Iris pigment epithelial cell (primary cell): ENCODE measurements around the gene KIZ.
A peak's percentile ranks its signal among the peaks of the same experiment; 100 is the strongest.

Experiments
- DNase-seq: peaks from one replicate; pipeline ENCODE4 v3.0.0-alpha.2; 2011; ENCODE audit warnings: low read depth

KIZ gene

GRCh38 chr20:21177767-21178166 is 51.9 kb downstream of the KIZ start:
- no peak for DNase-seq

- peak; percentile 46 for DNase-seq
These were observed 53.9 kb downstream of the KIZ start for GRCh38 chr20:21179757-21180156.

- no peak for DNase-seq
These were observed 54.4 kb downstream of the KIZ start for GRCh38 chr20:21180248-21180647.

- DNase-seq, result no peak
These were observed 55.1 kb downstream of the KIZ start for GRCh38 chr20:21181028-21181427.

- peak; percentile 85 for DNase-seq
These were observed 57.1 kb downstream of the KIZ start for GRCh38 chr20:21182832-21183563.

- DNase-seq, result no peak
These were observed 57.8 kb downstream of the KIZ start for GRCh38 chr20:21183722-21184121.

GRCh38 chr20:21184819-21185218 is 58.9 kb downstream of the KIZ start:
- peak; percentile 49 for DNase-seq

- DNase-seq, result no peak
These were observed 60.0 kb downstream of the KIZ start for GRCh38 chr20:21185849-21186248.

- no peak for DNase-seq
These were observed 64.1 kb downstream of the KIZ start for GRCh38 chr20:21189761-21190523.

- no peak for DNase-seq
These were observed 65.0 kb downstream of the KIZ start for GRCh38 chr20:21190869-21191268.

- DNase-seq, result no peak
These were observed 66.0 kb downstream of the KIZ start for GRCh38 chr20:21191839-21192238.

- DNase-seq, result peak; percentile 11
These were observed 76.4 kb downstream of the KIZ start for GRCh38 chr20:21202259-21202658.

GRCh38 chr20:21203088-21203656 is 77.3 kb downstream of the KIZ start:
- DNase-seq, result no peak

GRCh38 chr20:21206584-21206983 is 80.7 kb downstream of the KIZ start:
- DNase-seq, result no peak

- no peak for DNase-seq
These were observed 83.1 kb downstream of the KIZ start for GRCh38 chr20:21208999-21209398.

- no peak for DNase-seq
These were observed 83.8 kb downstream of the KIZ start for GRCh38 chr20:21209668-21210067.

GRCh38 chr20:21213691-21214090 is 87.8 kb downstream of the KIZ start:
- no peak for DNase-seq

- no peak for DNase-seq
These were observed 88.5 kb downstream of the KIZ start for GRCh38 chr20:21214431-21214830.

GRCh38 chr20:21219686-21220085 is 93.8 kb downstream of the KIZ start:
- DNase-seq, result no peak

GRCh38 chr20:21224217-21224616 is 98.3 kb downstream of the KIZ start:
- DNase-seq, result no peak

- DNase-seq, result peak; percentile 51
These were observed 99.5 kb downstream of the KIZ start for GRCh38 chr20:21225215-21225947.

- DNase-seq, result no peak
These were observed 102.6 kb downstream of the KIZ start for GRCh38 chr20:21228511-21228910.

GRCh38 chr20:21229163-21229562 is 103.3 kb downstream of the KIZ start:
- DNase-seq, result no peak
